HEK293T (cell line): ENCODE results near the gene TNIK.

ENCODE experiments used
- CTCF ChIA-PET: fragments of 350-600 bp; formaldehyde crosslinking; extraction: SDS; loops from one replicate; lab custom pipeline; 2021; ENCODE audit warnings: antibody characterized with exemption, inconsistent platforms; lab: Yijun Ruan, JAX
- POLR2A ChIA-PET: fragments of 350-600 bp; formaldehyde crosslinking; extraction: SDS; loops from one replicate; lab custom pipeline; 2020; ENCODE audit warnings: antibody characterized with exemption, inconsistent platforms; lab: Yijun Ruan, JAX
- DNase-seq: peaks from one replicate; pipeline ENCODE4 v3.0.0; 2012; ENCODE audit warnings: mixed read lengths; ENCODE audit errors: extremely low spot score
- ARNT ChIP-seq: fragments of 450-650 bp; IDR thresholded peaks from 2 replicates; pipeline ENCODE4 v1.6.1; 2017; ENCODE audit warnings: mild to moderate bottlenecking
- BHLHE40 ChIP-seq: fragments of 450-650 bp; IDR thresholded peaks from 2 replicates; pipeline ENCODE4 v1.6.1; 2016; ENCODE audit warnings: mild to moderate bottlenecking, moderate library complexity, borderline replicate concordance
- CTBP1 ChIP-seq: fragments of 450-650 bp; IDR thresholded peaks from 2 replicates; pipeline ENCODE4 v1.6.1; 2016; ENCODE audit warnings: borderline replicate concordance
- ELF4 ChIP-seq: fragments of 450-650 bp; IDR thresholded peaks from 2 replicates; pipeline ENCODE4 v1.6.1; 2017; ENCODE audit warnings: antibody characterized with exemption
- FOXA1 ChIP-seq: fragments of 450-650 bp; IDR thresholded peaks from 2 replicates; pipeline ENCODE4 v1.6.1; 2016; ENCODE audit warnings: mild to moderate bottlenecking
- FOXK2 ChIP-seq: fragments of 450-650 bp; IDR thresholded peaks from 2 replicates; pipeline ENCODE4 v1.6.1; 2016; ENCODE audit warnings: mild to moderate bottlenecking
- FOXM1 ChIP-seq: fragments of 450-650 bp; IDR thresholded peaks from 2 replicates; pipeline ENCODE4 v1.6.1; 2017; ENCODE audit warnings: mild to moderate bottlenecking, borderline replicate concordance
- HDGF ChIP-seq: fragments of 450-650 bp; IDR thresholded peaks from 2 replicates; pipeline ENCODE4 v1.6.1; 2017; ENCODE audit warnings: antibody characterized with exemption, borderline replicate concordance
- L3MBTL2 ChIP-seq: fragments of 450-650 bp; conservative IDR thresholded peaks from 2 replicates; pipeline ENCODE4 v1.6.1; 2016; ENCODE audit warnings: mild to moderate bottlenecking
- LEF1 ChIP-seq: fragments of 450-650 bp; IDR thresholded peaks from 2 replicates; pipeline ENCODE4 v1.6.1; 2017; ENCODE audit warnings: mild to moderate bottlenecking, borderline replicate concordance
- NFRKB ChIP-seq: fragments of 450-650 bp; IDR thresholded peaks from 2 replicates; pipeline ENCODE4 v1.6.1; 2016; ENCODE audit warnings: mild to moderate bottlenecking, moderate library complexity
- PKNOX1 ChIP-seq: fragments of 450-650 bp; IDR thresholded peaks from 2 replicates; pipeline ENCODE4 v1.6.1; 2016
- SP1 ChIP-seq: fragments of 450-650 bp; IDR thresholded peaks from 2 replicates; pipeline ENCODE4 v1.6.1; 2017
- SUZ12 ChIP-seq: fragments of 450-650 bp; IDR thresholded peaks from 2 replicates; pipeline ENCODE4 v1.6.1; 2016; ENCODE audit warnings: mild to moderate bottlenecking
- TARDBP ChIP-seq: fragments of 450-650 bp; IDR thresholded peaks from 2 replicates; pipeline ENCODE4 v1.6.1; 2016
- ZNF384 ChIP-seq: fragments of 450-650 bp; IDR thresholded peaks from 2 replicates; pipeline ENCODE4 v1.6.1; 2016

TNIK gene

GRCh38 chr3:171328419-171329082 lies 131.7 kb downstream of the TNIK start:
- no peak for TF ChIP-seq FOXK2
- TF ChIP-seq PKNOX1 = no peak
- no peak for TF ChIP-seq ARNT
- no peak for TF ChIP-seq HDGF
- no peak for TF ChIP-seq ZNF384
- TF ChIP-seq BHLHE40 = no peak
- no peak for TF ChIP-seq SUZ12
- no peak for TF ChIP-seq NFRKB
- TF ChIP-seq TARDBP = no peak
- no peak for TF ChIP-seq FOXM1
- TF ChIP-seq L3MBTL2 = no peak
- no peak for TF ChIP-seq ELF4
- no peak for TF ChIP-seq CTBP1
- TF ChIP-seq FOXA1 = no peak
- TF ChIP-seq LEF1 = no peak
- TF ChIP-seq SP1 = no peak
- ChIA-PET POLR2A (no interaction called here), CTCF (interaction anchor here (1.0 kb wide), 1 partner anchor 9 kb away, joined by 4 read pairs; no protein-coding TSS in a partner anchor)
- DNase-seq = peak; percentile 42

DNA sequence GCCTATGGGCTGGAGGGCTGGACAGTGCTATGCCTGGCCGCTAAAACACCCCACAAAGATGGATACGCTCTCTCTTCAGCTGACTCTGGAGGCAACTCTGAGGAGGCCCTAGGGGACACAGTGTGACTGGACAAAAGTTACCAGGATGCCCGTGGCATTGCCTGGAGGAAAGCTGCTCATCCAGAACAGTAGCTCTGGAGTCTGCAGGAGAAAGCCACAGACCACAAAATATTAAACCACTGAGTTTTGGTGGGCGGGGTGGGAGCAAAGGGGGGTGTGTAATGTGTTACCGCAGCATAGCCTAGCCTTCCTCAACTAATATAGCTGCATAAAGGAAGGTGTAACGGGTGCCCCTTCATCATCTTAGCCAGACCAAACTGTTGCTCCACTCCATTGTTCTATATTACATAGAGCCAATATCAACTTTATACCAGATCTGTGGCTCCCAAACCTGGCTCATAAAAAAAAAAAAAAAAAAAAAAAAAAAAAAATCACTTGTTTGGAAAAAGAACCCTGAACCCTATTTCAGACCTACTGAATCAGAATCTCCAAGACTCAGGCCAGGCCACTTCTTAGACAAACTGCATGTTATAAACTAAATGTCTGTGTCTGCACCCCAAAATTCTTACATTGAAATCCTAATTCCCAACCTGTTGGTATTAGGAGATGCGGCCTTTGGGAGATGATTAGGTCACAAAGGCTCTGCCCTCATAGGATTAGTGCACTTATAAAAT lies 132.6 kb downstream of the TNIK start:
- no peak for DNase-seq
- TF ChIP-seq ZNF384 (peak; percentile 57), SUZ12 (no peak)
- CTCF ChIA-PET = no interaction called here
- POLR2A ChIA-PET = no interaction called here

DNA sequence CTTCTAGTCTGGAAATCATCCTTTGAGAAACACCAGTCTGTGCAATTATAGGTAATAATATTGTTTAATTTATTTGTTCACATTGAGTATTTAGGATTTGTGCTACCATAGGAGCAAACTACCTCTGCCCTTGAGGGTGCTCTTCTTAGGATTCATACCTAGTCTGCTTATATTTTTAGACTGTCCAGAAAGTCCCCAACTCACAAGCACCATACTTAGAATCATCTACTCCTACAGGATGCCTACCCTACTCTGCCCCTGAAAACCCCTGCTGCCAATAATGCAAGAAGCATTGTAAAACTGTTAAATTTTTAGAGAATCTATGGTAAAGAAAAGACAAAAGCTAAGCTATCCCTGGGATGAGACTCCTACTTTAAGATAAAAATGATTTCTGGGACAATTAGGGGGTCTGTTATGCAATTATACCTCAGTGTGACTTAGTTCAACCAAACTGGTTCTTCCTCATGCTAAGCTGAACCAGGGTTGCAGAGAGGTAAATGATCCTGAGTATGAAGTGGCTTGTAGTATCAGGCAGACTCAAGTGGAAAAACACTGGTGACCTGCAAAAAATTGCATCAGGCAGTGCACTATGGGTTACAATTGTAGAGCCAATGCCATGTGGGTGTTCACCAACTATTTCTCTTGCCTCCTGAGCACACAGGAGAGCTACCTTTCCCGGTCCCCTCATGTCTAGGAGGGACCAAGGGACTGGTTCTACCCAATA lies 133.3 kb downstream of the TNIK start:
- CTCF ChIA-PET = no interaction called here
- TF ChIP-seq PKNOX1 (no peak), LEF1 (no peak), SP1 (no peak), ZNF384 (no peak), SUZ12 (no peak), FOXK2 (no peak), TARDBP (no peak), L3MBTL2 (no peak), NFRKB (no peak), FOXM1 (no peak), ELF4 (no peak), ARNT (no peak), BHLHE40 (no peak), CTBP1 (no peak), FOXA1 (no peak), HDGF (no peak)
- POLR2A ChIA-PET = no interaction called here
- no peak for DNase-seq

- POLR2A ChIA-PET = no interaction called here
- CTCF ChIA-PET = interaction anchor here (1.0 kb wide), 1 partner anchor 130 kb away, joined by 3 read pairs; no protein-coding TSS in a partner anchor
- DNase-seq = no peak
- TF ChIP-seq ZNF384 (no peak), SP1 (no peak), TARDBP (no peak), PKNOX1 (no peak), FOXK2 (no peak), SUZ12 (no peak), ELF4 (no peak), ARNT (no peak), BHLHE40 (no peak), FOXM1 (no peak), LEF1 (no peak), CTBP1 (no peak), NFRKB (no peak), FOXA1 (no peak), HDGF (no peak), L3MBTL2 (no peak)
Observed at GRCh38 chr3:171323938-171324536, 136.2 kb downstream of the TNIK start.

DNA sequence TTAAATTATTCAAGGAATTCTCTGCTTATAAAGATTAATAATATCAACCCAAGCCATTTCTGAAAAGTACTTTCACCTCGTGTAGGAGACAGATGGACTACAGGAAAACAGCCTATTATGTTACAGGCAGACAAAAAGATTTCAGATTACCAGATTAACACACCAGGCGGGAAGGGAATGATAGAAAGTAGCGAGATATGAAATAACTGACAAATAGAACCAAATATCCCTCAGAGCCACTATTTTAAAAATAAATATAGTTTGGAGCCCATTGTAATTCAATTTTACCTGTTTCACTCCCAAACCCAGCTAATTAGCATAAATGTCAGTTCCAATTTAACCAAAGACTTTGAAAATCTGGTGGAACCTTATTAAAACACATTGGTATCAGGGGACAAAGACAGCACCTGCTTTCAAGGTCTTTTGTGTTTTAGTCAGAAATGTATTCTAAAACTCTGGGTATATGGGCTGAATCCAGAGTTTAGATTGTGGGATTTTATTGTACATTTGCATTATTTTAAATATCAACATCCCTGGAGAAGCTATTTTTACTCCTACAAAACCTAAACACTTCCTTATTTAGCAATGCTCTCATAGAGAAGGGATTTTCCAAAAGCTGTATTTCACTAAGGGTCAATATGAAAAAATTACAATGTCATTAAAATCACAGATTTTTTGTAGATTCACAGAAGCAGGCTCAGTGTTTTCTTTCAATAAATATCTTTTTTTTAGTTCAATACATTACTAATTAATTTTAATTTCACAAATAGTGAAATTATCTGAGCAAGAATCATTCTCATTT lies 138.4 kb downstream of the TNIK start:
- ChIA-PET POLR2A (no interaction called here), CTCF (no interaction called here)
- DNase-seq = no peak
- no peak for TF ChIP-seq HDGF
- TF ChIP-seq CTBP1 = no peak
- TF ChIP-seq NFRKB = no peak
- TF ChIP-seq L3MBTL2 = no peak
- no peak for TF ChIP-seq ARNT
- TF ChIP-seq SP1 = no peak
- TF ChIP-seq FOXK2 = no peak
- no peak for TF ChIP-seq ZNF384
- TF ChIP-seq LEF1 = no peak
- no peak for TF ChIP-seq SUZ12
- no peak for TF ChIP-seq FOXM1
- no peak for TF ChIP-seq FOXA1
- no peak for TF ChIP-seq PKNOX1
- TF ChIP-seq BHLHE40 = no peak
- TF ChIP-seq ELF4 = no peak
- TF ChIP-seq TARDBP = no peak
